H1 (cell line): ENCODE data around the gene CYB5R3.

Source experiments
- POU5F1 ChIP-seq: IDR thresholded peaks from 2 replicates; pipeline ENCODE4 v1.6.1; 2011; ENCODE audit warnings: low read depth, mild to moderate bottlenecking, low read length, moderate library complexity
- RNF2 ChIP-seq: fragments of 200-900, 300-1000 bp; sonication (generic); IDR thresholded peaks from 2 replicates; pipeline ENCODE4 v1.7.1; 2016; ENCODE audit warnings: borderline replicate concordance, low read depth, mild to moderate bottlenecking, antibody characterized with exemption, low read length; ENCODE audit not compliant: poor library complexity, severe bottlenecking; ENCODE audit errors: missing control alignments
- SAP30 ChIP-seq: fragments of 300-600 bp; sonication (generic); IDR thresholded peaks from 2 replicates; pipeline ENCODE4 v1.7.1; 2012; ENCODE audit warnings: low read length, moderate library complexity, mild to moderate bottlenecking, inconsistent platforms; ENCODE audit not compliant: insufficient read depth, insufficient replicate concordance

DNA sequence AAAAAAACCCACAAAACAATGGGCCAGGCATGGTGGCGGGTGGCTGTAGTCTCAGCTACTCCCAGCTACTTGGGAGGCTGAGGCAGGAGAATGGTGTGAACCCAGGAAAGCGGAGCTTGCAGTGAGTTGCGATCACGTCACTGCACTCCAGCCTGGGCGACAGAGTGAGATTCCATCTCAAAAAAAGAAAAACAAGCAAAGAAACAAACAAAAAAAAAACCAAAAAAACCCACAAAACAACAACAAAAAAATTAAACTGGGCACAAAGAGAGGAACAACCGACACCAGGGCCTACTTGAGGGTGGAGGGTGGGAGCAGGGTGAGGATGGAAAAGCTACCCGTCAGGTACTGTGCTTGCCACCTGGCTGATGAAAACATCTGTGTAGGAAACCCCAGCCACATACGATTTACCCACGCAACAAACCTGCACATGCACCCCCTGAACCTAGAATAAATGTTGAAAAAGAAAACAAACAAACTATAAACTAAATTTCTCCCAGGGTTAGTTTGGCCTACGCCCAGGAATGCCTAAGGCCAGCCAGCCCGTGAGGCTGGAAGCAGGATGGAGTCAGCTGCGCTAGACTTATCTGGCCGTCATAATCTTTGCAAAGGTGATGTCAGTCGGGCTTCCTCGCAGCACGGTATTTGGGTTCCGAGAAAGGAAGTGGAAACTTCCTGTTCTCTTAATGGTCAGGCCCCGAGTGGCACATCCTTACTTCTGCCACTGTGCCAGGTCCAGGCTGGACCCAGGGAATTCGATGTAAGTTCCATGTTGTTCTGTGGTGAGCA, 21.9 kb upstream of the CYB5R3 start:
- TF ChIP-seq POU5F1: no peak
- no peak for TF ChIP-seq RNF2
- no peak for TF ChIP-seq SAP30
